GM12878 (cell line): ENCODE measurements around the gene FAM114A1.
"Not testable (repeated sequence)": the region's sequence is repeated elsewhere in the genome, so short reads cannot be mapped to it uniquely, and the experiment has no call there.

Experiments used
- RELA ChIP-seq: fragments of 450-650 bp; IDR thresholded peaks from 2 replicates; pipeline ENCODE4 v1.8.0; 2014; ENCODE audit warnings: borderline replicate concordance; ENCODE audit not compliant: partially characterized antibody
- STAT1 ChIP-seq: fragments of 450-650 bp; conservative IDR thresholded peaks from 2 replicates; pipeline ENCODE4 v1.6.1; 2014; ENCODE audit warnings: antibody characterized with exemption, mild to moderate bottlenecking
- TF ChIP-seq, protein P1 (sequence below), 3 experiments: IDR thresholded peaks in 2 of 3; conservative IDR thresholded peaks in 1 of 3; 2 replicates each; pipeline ENCODE4 v1.5.1; 2011; ENCODE audit warnings: low read depth in 3 of 3, low read length in 3 of 3, mild to moderate bottlenecking in 3 of 3, control low read depth in 2 of 3, moderate library complexity in 2 of 3, inconsistent platforms in 1 of 3, mixed read lengths in 1 of 3; ENCODE audit not compliant: control insufficient read depth in 2 of 3, insufficient read depth in 1 of 3; ENCODE audit errors: extremely low read depth in 1 of 3

DNA sequence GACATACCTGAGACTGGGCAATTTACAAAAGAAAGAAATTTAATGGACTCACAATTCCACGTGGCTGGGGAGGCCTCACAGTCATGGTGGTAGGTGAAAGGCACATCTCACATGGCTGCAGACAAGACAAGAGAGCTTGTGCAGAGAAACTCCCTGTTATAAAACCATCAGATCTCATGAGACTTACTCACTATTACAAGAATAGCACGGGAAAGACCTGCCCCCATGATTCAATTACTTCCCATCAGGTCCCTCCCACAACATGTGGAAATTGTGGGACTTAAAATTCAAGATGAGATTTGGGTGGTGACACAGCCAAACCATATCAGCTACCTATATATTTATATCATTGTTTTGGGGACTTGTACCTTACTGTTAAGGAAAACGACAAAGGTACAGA, 74.3 kb downstream of the FAM114A1 start:
- TF ChIP-seq, protein P1, sequence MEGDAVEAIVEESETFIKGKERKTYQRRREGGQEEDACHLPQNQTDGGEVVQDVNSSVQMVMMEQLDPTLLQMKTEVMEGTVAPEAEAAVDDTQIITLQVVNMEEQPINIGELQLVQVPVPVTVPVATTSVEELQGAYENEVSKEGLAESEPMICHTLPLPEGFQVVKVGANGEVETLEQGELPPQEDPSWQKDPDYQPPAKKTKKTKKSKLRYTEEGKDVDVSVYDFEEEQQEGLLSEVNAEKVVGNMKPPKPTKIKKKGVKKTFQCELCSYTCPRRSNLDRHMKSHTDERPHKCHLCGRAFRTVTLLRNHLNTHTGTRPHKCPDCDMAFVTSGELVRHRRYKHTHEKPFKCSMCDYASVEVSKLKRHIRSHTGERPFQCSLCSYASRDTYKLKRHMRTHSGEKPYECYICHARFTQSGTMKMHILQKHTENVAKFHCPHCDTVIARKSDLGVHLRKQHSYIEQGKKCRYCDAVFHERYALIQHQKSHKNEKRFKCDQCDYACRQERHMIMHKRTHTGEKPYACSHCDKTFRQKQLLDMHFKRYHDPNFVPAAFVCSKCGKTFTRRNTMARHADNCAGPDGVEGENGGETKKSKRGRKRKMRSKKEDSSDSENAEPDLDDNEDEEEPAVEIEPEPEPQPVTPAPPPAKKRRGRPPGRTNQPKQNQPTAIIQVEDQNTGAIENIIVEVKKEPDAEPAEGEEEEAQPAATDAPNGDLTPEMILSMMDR (IDR thresholded peaks at IDR 0.05 in 2 of 3, conservative IDR thresholded peaks at IDR 0.05 in 1 of 3; ENCODE audit: control insufficient read depth in 2 of 3, extremely low read depth in 1 of 3, insufficient read depth in 1 of 3, low read depth in 3 of 3, low read length in 3 of 3): not testable (repeated sequence)
- TF ChIP-seq RELA, STAT1: not testable (repeated sequence)
